H1 (cell line): ENCODE data around the gene CHCHD6.

ENCODE experiments used
- CTCF ChIP-seq, 3 experiments: IDR thresholded peaks; 1 replicate in 2 of 3; 2 replicates in 1 of 3; pipeline versions ENCODE4 v1.5.1 to v1.6.1; 2011; ENCODE audit warnings: low read length in 3 of 3, mild to moderate bottlenecking in 3 of 3, inconsistent platforms in 2 of 3, low read depth in 1 of 3, moderate library complexity in 1 of 3; ENCODE audit not compliant: insufficient read depth in 1 of 3; ENCODE audit errors: control extremely low read depth in 1 of 3
- EZH2 ChIP-seq: fragments of 200-600 bp; sonication (generic); IDR thresholded peaks from 2 replicates; pipeline ENCODE4 v1.7.1; 2012; ENCODE audit warnings: low read depth, mild to moderate bottlenecking, moderate library complexity, low read length, inconsistent platforms; ENCODE audit not compliant: severe bottlenecking
- POLR2A ChIP-seq, 2 experiments: IDR thresholded peaks; 1 replicate in 1 of 2; 2 replicates in 1 of 2; pipeline ENCODE4 v1.6.1; 2011; ENCODE audit warnings: low read depth in 2 of 2, low read length in 2 of 2, mild to moderate bottlenecking in 2 of 2; ENCODE audit errors: control extremely low read depth in 1 of 2
- POLR2AphosphoS5 ChIP-seq: IDR thresholded peaks from 2 replicates; pipeline ENCODE4 v1.6.1; 2011; ENCODE audit warnings: low read depth, low read length

GRCh38 chr3:126691765-126692164, 12.3 kb upstream of the CHCHD6 start:
- TF ChIP-seq POLR2AphosphoS5 (no peak), CTCF (IDR thresholded peaks at IDR 0.05; ENCODE audit: control extremely low read depth in 1 of 3, insufficient read depth in 1 of 3, low read depth in 1 of 3, low read length in 3 of 3) (no peak), EZH2 (no peak), POLR2A (IDR thresholded peaks at IDR 0.05; ENCODE audit: control extremely low read depth in 1 of 2, low read depth in 2 of 2, low read length in 2 of 2) (no peak)
